T-helper 22 cell (primary cell): ENCODE data around the gene CDC42EP2.

Experiments used
- DNase-seq: peaks from one replicate; pipeline ENCODE4 v3.0.0-alpha.2; 2020; ENCODE audit warnings: low read depth

Gene CDC42EP2

GRCh38 chr11:65298131-65298535 is 16.5 kb upstream of the CDC42EP2 start:
- DNase-seq = no peak

- no peak for DNase-seq
Observed at GRCh38 chr11:65298655-65299179, 15.9 kb upstream of the CDC42EP2 start.

GRCh38 chr11:65300621-65301275 is 13.9 kb upstream of the CDC42EP2 start:
- DNase-seq = no peak

- no peak for DNase-seq
Observed at GRCh38 chr11:65301491-65302329, 13.0 kb upstream of the CDC42EP2 start.

DNA sequence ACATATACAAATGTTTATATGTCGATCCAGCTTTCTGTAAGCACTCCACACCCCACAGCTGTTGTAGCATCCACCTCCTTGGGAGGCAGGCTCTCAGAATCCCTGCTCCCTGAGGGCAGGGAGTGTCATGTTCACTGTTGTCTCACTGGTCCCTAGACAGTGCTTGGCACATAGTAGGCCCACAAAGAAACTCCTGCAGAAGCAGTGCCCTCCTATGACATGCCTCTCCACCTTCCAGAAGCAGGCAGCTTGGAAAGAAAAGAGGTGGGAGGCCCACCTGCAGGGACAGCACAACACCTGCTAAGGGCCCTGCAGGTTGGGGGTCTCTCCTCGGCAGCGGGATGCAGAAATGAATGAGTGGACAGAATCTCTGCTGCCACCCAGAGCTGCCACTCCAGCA is 11.1 kb upstream of the CDC42EP2 start:
- no peak for DNase-seq

DNA sequence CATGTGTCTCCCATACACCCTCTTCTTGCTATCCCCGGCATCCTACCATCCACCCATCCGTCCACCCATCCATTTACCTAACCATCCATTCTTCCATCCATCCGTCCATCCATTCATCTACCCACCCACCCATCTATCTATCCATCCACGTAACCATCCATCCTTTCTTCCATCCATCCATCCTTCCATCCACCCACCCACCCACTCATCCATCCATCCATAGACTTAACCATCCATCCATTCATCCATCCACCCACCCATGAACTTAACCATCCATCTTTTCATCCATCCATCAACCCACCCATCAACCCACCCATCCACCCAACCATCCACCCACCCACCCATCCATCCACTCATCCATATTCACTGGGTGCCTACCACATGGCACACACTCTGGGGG is 10.6 kb upstream of the CDC42EP2 start:
- no peak for DNase-seq

DNA sequence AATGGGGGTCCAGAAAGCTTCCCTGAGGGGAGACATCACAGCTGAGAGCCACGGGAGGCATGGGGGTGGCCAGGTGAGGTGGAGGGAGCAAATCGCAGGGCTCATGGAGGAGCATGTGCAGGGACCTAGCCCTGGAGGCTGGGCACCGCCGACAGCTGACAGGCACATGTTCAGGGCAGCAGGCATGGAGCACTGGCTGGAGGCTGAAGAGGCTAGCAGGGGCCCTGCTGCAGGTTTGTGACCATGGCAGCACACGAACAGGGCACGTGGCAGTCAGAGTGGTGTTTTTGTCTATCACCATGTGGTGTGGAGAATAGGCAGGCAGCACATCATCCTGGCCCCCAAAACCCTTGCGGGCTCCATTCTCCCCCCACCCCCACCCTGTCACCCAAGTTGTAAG is 10.1 kb upstream of the CDC42EP2 start:
- DNase-seq = no peak

DNA sequence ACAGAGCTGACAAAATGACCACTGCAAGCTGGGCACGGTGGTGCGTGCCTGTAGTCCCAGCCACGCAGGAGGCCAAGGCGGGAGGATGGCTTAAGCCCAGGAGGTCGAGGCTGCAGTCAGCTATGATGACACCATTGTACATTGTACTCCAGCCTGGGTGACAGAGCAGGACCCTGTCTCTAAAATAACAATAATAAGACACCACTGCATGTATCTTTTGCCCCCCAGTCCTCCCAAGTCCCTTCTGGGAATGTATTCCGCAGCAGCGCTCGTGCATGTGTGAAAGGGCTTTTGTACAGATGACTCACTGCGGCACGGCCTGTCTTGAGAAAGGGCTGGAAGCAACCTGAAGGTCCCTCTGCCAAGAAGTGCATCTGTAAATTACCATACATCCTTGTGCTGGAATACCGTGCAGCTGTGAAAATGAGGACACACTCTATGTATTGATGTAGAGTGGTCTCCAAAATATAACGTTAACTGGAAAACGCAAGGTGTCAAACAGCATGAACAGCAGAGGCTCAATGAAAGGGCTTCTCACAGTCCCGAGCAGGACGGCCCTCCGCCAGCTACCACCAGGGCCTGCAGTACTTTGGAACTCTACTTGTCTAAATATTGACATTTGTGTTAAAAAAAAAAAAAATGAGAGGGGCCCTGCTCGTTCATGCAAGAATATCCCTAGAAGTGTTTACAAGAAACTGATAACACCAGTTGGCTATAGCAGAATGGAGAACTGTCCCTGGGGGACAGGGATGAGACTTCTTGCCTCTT is 9.0 kb upstream of the CDC42EP2 start:
- DNase-seq = no peak

GRCh38 chr11:65307298-65308229 is 7.1 kb upstream of the CDC42EP2 start:
- no peak for DNase-seq

DNA sequence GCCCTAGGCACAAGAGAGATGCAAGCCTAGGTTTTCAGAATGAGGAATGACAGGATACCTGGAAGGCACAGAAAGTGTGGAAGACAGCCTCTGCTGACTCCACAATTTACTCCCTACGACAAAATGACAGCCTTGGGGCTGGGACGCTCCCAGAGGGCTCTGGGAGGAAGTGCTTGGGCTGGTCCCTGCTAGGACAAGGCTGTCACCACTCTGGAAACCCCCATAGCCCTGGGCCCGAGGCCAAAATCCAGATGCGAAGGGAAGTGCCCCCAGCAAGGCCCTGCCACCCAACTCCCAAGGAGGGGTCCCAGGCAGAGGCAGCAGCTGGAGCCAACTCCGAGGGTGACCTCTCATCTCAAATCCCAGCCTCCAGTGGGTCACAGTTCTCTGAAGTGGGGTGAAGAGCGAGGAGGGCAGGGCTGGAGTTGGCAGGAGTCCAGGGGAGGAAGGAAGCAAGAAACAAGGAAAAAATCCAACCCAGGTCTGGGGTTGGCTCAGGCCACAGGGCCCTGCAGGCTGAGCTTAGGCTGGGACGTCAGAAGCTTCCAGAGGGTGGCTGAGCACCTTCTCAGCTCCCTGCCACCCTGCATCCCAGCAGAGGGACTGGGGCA is 6.3 kb upstream of the CDC42EP2 start:
- no peak for DNase-seq

DNA sequence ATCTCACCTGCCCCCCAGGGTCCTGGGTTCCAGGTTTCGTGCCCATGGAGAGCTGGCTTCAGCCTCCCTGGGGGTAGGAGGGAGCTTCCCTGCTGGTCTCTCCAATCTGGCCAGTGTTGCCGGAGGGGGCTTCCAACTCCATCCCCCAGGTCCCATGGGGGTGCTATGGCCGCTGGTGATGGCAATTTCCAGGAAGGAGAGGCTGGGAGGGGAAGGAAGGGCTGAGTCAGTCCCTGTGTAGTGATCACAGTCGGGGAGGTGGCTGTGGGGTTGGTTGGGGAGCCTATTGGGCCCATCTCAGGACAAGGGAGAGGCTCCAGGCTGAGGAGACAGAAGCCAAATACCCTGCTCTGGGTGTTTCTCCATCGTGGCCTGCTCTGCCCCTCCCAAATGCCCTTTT is 5.7 kb upstream of the CDC42EP2 start:
- no peak for DNase-seq

GRCh38 chr11:65310215-65310614 is 4.5 kb upstream of the CDC42EP2 start:
- DNase-seq = no peak

DNA sequence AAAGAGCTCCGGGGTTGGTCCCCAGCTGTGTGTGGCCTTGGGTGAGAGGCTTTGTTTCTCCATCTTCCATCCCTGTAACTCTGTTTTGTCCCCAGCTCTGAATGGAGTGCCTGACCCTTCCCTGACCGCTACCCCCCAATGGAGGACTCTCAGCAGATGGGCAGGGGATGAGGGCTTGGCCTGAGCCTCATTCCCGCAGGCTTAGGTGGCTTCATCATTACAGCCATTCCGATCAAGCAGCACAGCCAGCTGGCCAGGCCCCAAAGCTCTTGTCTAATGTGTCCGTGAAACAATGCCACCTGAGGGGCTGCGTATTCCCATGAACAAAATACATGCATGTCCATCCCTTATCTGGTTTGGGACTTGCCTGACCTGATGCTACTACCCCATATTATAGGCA is 3.9 kb upstream of the CDC42EP2 start:
- DNase-seq = no peak

- no peak for DNase-seq
Observed at GRCh38 chr11:65311170-65311678, 3.4 kb upstream of the CDC42EP2 start.

GRCh38 chr11:65315204-65315865 is 669 bp downstream of the CDC42EP2 start:
- peak; percentile 49 for DNase-seq

DNA sequence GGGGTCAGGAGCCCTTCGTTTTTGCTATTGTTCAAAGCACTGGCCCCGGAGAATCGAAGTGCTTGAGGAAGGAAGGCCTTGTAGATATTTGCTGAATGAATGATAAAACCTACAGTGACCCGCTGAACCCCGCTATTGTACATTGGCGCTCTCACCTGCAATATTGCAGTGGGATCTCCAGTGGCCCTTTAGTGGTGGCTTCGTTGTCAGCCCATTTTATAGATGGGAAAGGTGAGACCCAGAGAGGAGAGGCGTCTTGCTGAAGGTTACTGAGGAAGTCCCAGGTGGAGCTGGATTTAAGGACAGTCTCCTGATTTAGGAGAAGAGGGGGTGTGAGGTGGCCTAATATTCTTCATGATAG is 1.2 kb downstream of the CDC42EP2 start:
- no peak for DNase-seq

- no peak for DNase-seq
Observed at GRCh38 chr11:65316227-65317024, 1.8 kb downstream of the CDC42EP2 start.

DNA sequence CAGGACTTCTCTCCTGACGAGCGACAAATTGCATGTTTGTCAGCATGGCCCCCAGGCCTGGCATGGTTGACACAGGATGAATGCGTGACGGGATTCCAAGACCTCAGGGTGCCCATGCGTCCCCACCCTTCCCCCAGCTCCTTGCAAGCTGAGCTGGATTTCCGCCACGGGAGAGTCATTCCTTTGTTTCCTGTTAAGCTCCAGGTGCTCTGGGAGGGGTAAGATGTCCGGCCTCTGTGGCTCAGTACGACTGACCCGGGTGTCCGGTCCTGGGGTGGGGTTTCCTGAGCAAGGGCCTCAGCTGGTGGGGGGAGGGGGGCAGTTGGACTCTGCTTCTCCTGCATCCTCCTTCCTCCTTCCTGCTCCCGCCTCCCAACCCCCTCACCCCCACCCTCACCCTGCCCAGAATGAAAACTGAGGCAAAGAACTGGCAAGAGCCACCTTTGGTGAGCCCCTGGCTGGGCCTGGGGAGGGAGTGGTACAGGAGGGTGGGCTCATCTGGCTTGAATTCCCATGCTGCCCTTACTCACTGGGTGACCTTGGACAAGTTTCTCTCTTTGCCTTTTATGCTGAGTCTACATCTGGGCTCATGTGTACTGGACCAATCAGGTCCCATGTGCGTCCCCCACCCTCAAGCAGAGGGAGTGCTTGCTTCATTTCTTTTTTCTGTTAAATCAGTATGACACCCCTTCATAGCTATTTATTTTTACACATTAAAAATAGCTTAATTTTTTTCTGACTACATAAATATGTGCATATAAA is 2.5 kb downstream of the CDC42EP2 start:
- DNase-seq = no peak
